Measurements from ENCODE around the gene OTOS. TPM values are rescaled to one million over a fixed set of nuclear protein-coding genes. Genes with fewer than 3 reads are reported as not detected.

The OTOS gene
- total RNA-seq, result not detected in 2 replicates

GRCh38 chr2:240140511-240140910, at the start of gene OTOS:
OTOS (minus strand) TSS chr2:240140658; CDS start chr2:240140326, 332 bp downstream.

GRCh38 chr2:240136013-240136670, 4.3 kb downstream of the OTOS start, which contains the start of gene COPS9:
COPS9 (minus strand) TSS chr2:240136305; CDS start chr2:240136284, 21 bp downstream.

Other genes starting within 250 kb of the OTOS start
- 99.5 and 124 TPM in 2 replicates for gene NDUFA10, start 115.3 kb downstream of the OTOS start, total RNA-seq
- gene OR6B2, start 110.2 kb downstream of the OTOS start, total RNA-seq, result not detected in 2 replicates
- not detected in 2 replicates for gene OR6B3, start 87.1 kb downstream of the OTOS start, total RNA-seq
- 89.4 and 116 TPM in 2 replicates for gene COPS9, start 4.4 kb downstream of the OTOS start, total RNA-seq